Stimulated activated naive B cell treated with anti-CD40 and anti-IgM and Interleukin-4, amounts not matched to agents 10 μg/mL and 1 μg/mL and 100 μg/mL, for 72 hours (primary cell): ENCODE data around the gene TRAPPC11.
"Not testable (repeated sequence)": the region's sequence is repeated elsewhere in the genome, so short reads cannot be mapped to it uniquely, and the experiment has no call there.

Source experiments
- ATAC-seq, 2 donors: fragments of 150-1000 bp; cut with Tn5 transposase; replicated peaks; 2 replicates each; pipeline ENCODE4 v1.10.0; 2021; ENCODE audit warnings: moderate library complexity in 1 of 2
- DNase-seq: peaks from one replicate; pipeline ENCODE4 v3.0.0; 2021
- H3K27ac Mint-ChIP-seq: one replicate; pipeline ENCODE4 v1.8.0; 2022; ENCODE audit warnings: mild to moderate bottlenecking, mixed read lengths
- H3K27me3 Mint-ChIP-seq, 2 donors: one replicate each; pipeline ENCODE4 v1.8.0; 2022; ENCODE audit warnings: mixed read lengths in 2 of 2
- H3K36me3 Mint-ChIP-seq, 2 donors: one replicate each; pipeline ENCODE4 v1.8.0; 2022; ENCODE audit warnings: mixed read lengths in 2 of 2, mild to moderate bottlenecking in 1 of 2
- H3K4me1 Mint-ChIP-seq, 2 donors: one replicate each; pipeline ENCODE4 v1.8.0; 2022; ENCODE audit warnings: mixed read lengths in 2 of 2, mild to moderate bottlenecking in 1 of 2
- H3K4me3 Mint-ChIP-seq, 2 donors: one replicate each; pipeline ENCODE4 v1.8.0; 2022; ENCODE audit warnings: mild to moderate bottlenecking in 2 of 2, mixed read lengths in 2 of 2, moderate library complexity in 1 of 2
- H3K9me3 Mint-ChIP-seq, 2 donors: one replicate each; pipeline ENCODE4 v1.8.0; 2022; ENCODE audit warnings: mixed read lengths in 2 of 2, mild to moderate bottlenecking in 1 of 2

Gene TRAPPC11

DNA sequence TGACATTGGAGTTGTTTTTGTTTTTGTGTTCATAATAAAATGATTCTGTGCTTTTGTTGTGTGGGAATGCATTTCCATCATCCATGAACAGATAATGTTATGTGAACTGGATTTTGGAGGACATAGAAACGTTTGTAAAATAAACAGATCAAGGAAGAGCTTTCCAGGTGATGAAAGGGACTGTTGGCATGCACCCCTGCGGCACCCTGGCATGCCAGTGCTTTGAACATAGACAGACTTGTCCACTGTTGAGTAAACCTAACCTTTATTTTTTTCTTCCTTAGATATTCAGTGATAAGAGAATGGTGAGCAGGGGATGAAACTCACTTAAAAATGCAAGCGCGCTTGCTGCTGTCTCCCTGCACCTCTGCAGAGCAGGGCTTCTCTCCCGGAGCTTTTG lies 59.8 kb downstream of the TRAPPC11 start:
- no peaks in the 10 kb centered on the region for H3K9me3 Mint-ChIP-seq
- DNase-seq (no peak), ATAC-seq (no peak)
- no peak overlapping the region for H3K4me3 Mint-ChIP-seq
- H3K27me3 Mint-ChIP-seq = peaks cover 8 to 18% of the 10 kb centered on the region in 2 donors
- H3K36me3 Mint-ChIP-seq = peaks cover 2 to 5% of the 10 kb centered on the region in 2 donors
- H3K27ac Mint-ChIP-seq = no peak overlapping the region
- peaks cover 8 to 17% of the 10 kb centered on the region in 2 donors for H3K4me1 Mint-ChIP-seq

GRCh38 chr4:183721207-183722081 lies 62.4 kb downstream of the TRAPPC11 start:
- ATAC-seq = peak; percentile 47 to 58
- Mint-ChIP-seq H3K4me3 (peak overlapping the region; percentile 39 to 59), H3K4me1 (peaks cover 8 to 17% of the 10 kb centered on the region in 2 donors), H3K36me3 (peaks cover 0 to 2% of the 10 kb centered on the region in 2 donors), H3K27me3 (peaks cover 18 to 30% of the 10 kb centered on the region in 2 donors), H3K9me3 (no peaks in the 10 kb centered on the region), H3K27ac (peak overlapping the region; percentile 59)
- peak; percentile 26 for DNase-seq

GRCh38 chr4:183722731-183723560 lies 63.9 kb downstream of the TRAPPC11 start:
- peak overlapping the region; percentile 85 for H3K27ac Mint-ChIP-seq
- H3K9me3 Mint-ChIP-seq = no peaks in the 10 kb centered on the region
- DNase-seq = peak; percentile 54
- H3K36me3 Mint-ChIP-seq = peaks cover 0 to 2% of the 10 kb centered on the region in 2 donors
- peaks cover 8 to 17% of the 10 kb centered on the region in 2 donors for H3K4me1 Mint-ChIP-seq
- peak; percentile 75 to 87 for ATAC-seq
- peaks cover 27 to 33% of the 10 kb centered on the region in 2 donors for H3K27me3 Mint-ChIP-seq
- H3K4me3 Mint-ChIP-seq = peak overlapping the region; percentile 83 to 84

- Mint-ChIP-seq H3K4me3 (peak overlapping the region; percentile 82 to 84), H3K27me3 (peaks cover 29 to 38% of the 10 kb centered on the region in 2 donors), H3K36me3 (peaks cover 0 to 2% of the 10 kb centered on the region in 2 donors), H3K27ac (no peak overlapping the region), H3K4me1 (peaks cover 8 to 17% of the 10 kb centered on the region in 2 donors), H3K9me3 (no peaks in the 10 kb centered on the region)
- DNase-seq (no peak), ATAC-seq (no peak)
These were observed 64.6 kb downstream of the TRAPPC11 start for GRCh38 chr4:183723561-183724228.

GRCh38 chr4:183725585-183725984 lies 66.5 kb downstream of the TRAPPC11 start:
- H3K36me3 Mint-ChIP-seq, H3K4me3 Mint-ChIP-seq, H3K9me3 Mint-ChIP-seq, ATAC-seq, H3K27ac Mint-ChIP-seq, DNase-seq: not testable (repeated sequence)
- H3K27me3 Mint-ChIP-seq = peaks cover 39 to 49% of the 10 kb centered on the region in 2 donors
- H3K4me1 Mint-ChIP-seq = peaks cover 8 to 17% of the 10 kb centered on the region in 2 donors

DNA sequence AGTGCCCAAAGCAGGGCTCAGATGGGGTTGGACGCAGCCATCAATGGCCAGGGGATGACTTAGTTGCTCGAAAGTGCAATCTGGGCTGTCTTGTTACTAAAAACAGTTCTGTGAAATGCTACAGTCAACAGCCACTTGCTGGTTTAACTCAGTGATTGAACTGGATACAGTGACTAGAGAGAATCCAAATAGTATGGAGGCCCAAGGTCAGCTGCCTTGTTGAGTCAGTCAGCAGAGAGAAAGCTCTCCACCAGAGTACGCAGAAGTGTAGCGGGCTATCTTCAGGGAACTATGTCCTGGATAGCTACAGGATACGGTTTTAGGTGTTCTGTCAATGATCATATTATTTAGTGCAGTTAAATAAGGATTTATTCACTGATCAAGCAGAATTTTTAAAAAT lies 68.4 kb downstream of the TRAPPC11 start:
- Mint-ChIP-seq H3K4me1 (peaks cover 5 to 9% of the 10 kb centered on the region in 2 donors), H3K36me3 (no peaks in the 10 kb centered on the region), H3K27ac (no peak overlapping the region), H3K27me3 (peaks cover 36 to 39% of the 10 kb centered on the region in 2 donors), H3K9me3 (no peaks in the 10 kb centered on the region), H3K4me3 (no peak overlapping the region)
- ATAC-seq = no peak
- DNase-seq = no peak

- peaks cover 1 to 4% of the 10 kb centered on the region in 2 donors for H3K4me1 Mint-ChIP-seq
- H3K27ac Mint-ChIP-seq = no peak overlapping the region
- ATAC-seq = no peak
- DNase-seq = no peak
- no peaks in the 10 kb centered on the region for H3K9me3 Mint-ChIP-seq
- H3K36me3 Mint-ChIP-seq = no peaks in the 10 kb centered on the region
- H3K27me3 Mint-ChIP-seq = peaks cover 32 to 35% of the 10 kb centered on the region in 2 donors
- no peak overlapping the region for H3K4me3 Mint-ChIP-seq
These were observed 69.4 kb downstream of the TRAPPC11 start for GRCh38 chr4:183728223-183729068.

- no peaks in the 10 kb centered on the region for H3K4me1 Mint-ChIP-seq
- DNase-seq (no peak), ATAC-seq (no peak)
- H3K27me3 Mint-ChIP-seq = peaks cover 36 to 37% of the 10 kb centered on the region in 2 donors
- no peak overlapping the region for H3K4me3 Mint-ChIP-seq
- no peaks in the 10 kb centered on the region for H3K36me3 Mint-ChIP-seq
- H3K27ac Mint-ChIP-seq = no peak overlapping the region
- no peaks in the 10 kb centered on the region for H3K9me3 Mint-ChIP-seq
These were observed 69.9 kb downstream of the TRAPPC11 start for GRCh38 chr4:183729069-183729406.

GRCh38 chr4:183729430-183730328 lies 70.6 kb downstream of the TRAPPC11 start:
- ATAC-seq (no peak), DNase-seq (no peak)
- Mint-ChIP-seq H3K4me1 (no peaks in the 10 kb centered on the region), H3K9me3 (no peaks in the 10 kb centered on the region), H3K4me3 (no peak overlapping the region), H3K36me3 (no peaks in the 10 kb centered on the region), H3K27me3 (peaks cover 35 to 36% of the 10 kb centered on the region in 2 donors), H3K27ac (no peak overlapping the region)

- Mint-ChIP-seq H3K9me3 (no peaks in the 10 kb centered on the region), H3K4me1 (no peaks in the 10 kb centered on the region), H3K27me3 (peaks cover 25% of the 10 kb centered on the region in 2 donors), H3K36me3 (no peaks in the 10 kb centered on the region), H3K4me3 (no peak overlapping the region), H3K27ac (no peak overlapping the region)
- ATAC-seq = no peak
- no peak for DNase-seq
These were observed 73.2 kb downstream of the TRAPPC11 start for GRCh38 chr4:183732296-183732695.

- H3K27ac Mint-ChIP-seq = no peak overlapping the region
- no peak overlapping the region for H3K4me3 Mint-ChIP-seq
- no peak for ATAC-seq
- H3K27me3 Mint-ChIP-seq = peaks cover 16 to 20% of the 10 kb centered on the region in 2 donors
- no peak for DNase-seq
- no peaks in the 10 kb centered on the region for H3K4me1 Mint-ChIP-seq
- H3K36me3 Mint-ChIP-seq = no peaks in the 10 kb centered on the region
- no peaks in the 10 kb centered on the region for H3K9me3 Mint-ChIP-seq
These were observed 74.1 kb downstream of the TRAPPC11 start for GRCh38 chr4:183733181-183733580.

DNA sequence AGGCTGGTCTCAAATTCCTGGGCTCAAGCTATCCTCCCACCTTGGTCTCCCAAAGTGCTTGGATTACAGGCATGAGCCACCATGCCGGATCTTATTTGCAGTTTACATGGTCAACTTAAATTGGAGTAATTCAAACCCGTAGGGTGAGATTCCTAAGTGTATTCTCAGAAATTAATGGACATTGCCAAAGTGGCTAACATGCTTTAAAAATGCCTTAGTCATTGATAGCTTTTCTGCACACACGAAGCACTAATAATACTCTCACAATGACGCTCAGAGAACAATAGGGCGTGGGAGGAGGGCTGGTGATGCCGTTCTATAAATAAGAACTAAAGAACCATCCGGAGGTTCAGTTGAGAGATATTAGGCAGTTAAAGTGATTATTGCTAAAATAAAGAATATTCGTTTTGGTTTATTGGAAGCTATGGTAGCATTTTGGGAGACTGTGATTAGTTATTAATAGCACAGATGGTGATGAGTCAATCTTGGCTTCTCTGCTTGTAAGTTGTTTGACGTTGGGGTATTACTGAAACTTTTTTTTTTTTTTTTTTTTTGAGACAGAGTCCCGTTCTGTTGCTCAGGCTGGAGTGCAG lies 79.1 kb downstream of the TRAPPC11 start:
- H3K4me1 Mint-ChIP-seq = no peaks in the 10 kb centered on the region
- H3K36me3 Mint-ChIP-seq = no peaks in the 10 kb centered on the region
- DNase-seq (no peak), ATAC-seq (no peak)
- H3K9me3 Mint-ChIP-seq = peaks cover 0 to 1% of the 10 kb centered on the region in 2 donors
- peaks cover 6% of the 10 kb centered on the region in 2 donors for H3K27me3 Mint-ChIP-seq
- no peak overlapping the region for H3K27ac Mint-ChIP-seq
- H3K4me3 Mint-ChIP-seq = no peak overlapping the region
